NCI-H2171 treated with DMSO at 0.1 percent for 48 hours (cell line): ENCODE results near the gene TCF7L2.
"Not testable (repeated sequence)": the region's sequence is repeated elsewhere in the genome, so short reads cannot be mapped to it uniquely, and the experiment has no call there.

Experiments used
- DNase-seq: peaks from one replicate; lab custom pipeline; 2025; lab: John Stamatoyannopoulos, UW

The TCF7L2 gene

GRCh38 chr10:113095419-113096127, 145.5 kb downstream of the TCF7L2 start:
- no peak for DNase-seq

DNA sequence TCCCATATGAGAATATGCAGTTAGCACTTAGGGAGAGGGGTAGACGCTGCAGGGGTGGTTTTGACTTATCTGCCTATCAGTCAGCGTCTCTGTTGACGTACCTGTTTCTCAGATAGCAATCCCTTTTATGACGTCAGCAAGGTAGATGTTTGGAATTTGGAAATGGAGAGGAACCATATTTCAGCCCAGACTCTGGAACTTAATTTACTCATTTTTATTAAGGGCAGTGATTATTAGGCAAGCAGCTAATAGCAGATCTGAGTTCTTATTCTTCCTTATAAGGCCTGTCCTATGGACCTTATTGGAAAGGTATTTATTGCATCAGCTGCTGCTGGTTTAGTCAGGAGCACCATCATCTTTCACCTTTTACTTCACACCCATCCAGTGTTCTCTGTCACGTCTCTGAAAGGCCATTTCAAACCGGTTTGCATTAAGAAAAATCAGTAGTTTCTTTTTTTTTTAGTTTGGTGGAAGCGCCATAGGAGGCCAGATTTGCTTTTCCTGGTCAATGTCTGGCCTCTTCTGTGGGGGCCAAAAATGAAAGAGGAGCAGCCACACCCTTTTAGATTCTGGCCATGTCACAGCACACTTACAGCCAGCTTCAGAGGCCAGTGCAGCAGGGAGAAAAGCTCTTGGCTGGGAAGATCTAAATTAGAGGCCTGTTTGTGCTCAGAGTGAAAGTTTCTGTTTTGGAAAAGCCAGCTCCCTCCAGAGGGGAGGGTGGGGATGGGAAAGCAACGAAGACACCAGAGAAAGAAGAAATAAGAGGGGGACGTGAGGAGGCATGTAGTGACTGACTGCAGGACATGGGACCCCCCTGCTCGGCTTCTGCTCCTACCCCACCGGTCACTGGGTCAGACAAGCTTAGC, 146.3 kb downstream of the TCF7L2 start:
- no peak for DNase-seq

- DNase-seq: no peak
These were observed 147.0 kb downstream of the TCF7L2 start for GRCh38 chr10:113097036-113097435.

- peak; percentile 74 for DNase-seq
These were observed 149.6 kb downstream of the TCF7L2 start for GRCh38 chr10:113099431-113100183.

GRCh38 chr10:113100281-113100680, 150.2 kb downstream of the TCF7L2 start:
- DNase-seq: peak; percentile 16

DNA sequence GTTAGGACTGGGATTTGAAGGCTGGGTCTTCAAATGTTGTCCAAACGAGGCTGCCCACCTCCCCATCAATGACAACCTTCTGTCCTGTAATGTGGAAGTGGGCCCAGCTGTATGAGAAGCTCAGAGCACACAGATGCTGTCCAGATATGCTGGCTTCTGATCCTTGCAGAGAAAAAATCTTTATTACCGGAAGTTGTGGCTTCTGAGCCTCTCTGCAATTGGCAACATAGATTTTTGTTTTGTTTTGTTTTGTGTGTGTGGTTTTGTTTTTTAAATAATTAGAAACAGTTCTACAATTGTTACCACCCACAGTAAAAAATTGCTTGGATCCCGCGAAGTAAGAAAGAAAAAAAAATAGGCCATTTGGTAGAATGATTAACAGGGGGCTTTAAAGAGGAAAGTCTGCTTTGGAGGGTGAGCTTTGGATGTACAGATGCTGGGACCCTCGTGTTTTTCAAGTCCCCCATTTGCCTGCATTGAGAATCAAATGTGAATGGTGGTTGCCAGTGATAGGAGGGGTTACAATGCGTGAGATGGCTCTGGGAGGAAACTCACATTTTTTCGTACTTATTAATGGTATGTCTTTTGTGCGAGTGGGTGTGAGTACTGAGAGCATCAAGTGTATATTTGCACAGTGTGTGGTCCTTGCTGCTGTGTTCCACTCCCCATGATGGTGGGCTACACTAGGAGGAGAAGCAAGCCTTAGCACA, 153.2 kb downstream of the TCF7L2 start:
- no peak for DNase-seq

DNA sequence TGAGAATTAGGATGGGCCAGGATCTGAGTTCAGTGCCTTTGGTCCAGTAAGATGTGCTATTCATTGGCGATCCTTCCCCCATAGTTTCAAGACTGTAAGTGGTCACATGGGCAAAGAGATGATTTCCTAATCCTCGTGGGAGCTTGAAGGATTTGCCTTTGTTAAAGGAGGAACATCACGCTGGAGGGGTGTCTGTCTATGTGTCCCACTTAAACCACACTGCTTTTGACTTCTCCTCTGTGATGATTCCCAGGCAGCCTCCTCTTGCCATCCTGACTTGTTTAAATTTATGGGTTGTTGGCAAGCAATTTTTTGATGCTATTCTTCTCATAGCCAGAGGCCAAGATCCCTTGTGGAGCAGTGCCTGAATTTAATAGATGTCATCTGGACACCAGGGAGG, 154.0 kb downstream of the TCF7L2 start:
- no peak for DNase-seq

DNA sequence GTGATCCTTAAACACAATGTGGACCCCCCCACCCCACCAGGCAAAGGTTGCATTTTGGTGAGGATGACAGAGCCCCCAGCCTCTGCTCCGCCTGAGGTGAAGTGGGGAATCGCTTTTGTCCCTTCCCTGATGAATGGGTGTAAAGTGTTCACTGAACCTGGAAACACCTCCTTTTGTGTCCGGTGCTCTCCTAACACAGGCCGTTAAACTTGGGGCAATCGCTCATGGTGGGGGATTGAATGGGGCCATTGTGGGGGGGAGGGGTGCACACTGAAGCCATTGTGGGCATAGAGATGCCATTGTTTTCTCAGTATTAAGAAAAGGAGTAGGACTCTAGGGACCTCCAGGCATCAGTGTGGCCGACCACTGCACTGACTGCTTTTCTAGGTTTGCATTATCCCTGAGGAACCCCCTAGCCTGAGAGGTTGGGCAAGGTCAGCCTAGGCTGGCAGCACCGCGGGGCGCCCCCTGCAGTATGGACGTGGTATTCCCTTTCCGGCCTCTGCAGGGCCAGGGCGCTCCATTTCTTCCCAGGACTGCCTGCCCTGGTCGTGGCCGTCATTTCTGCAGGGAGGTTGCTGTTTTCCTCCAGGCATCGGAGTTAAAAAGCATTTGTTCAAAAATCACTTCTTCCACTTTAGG, 158.3 kb downstream of the TCF7L2 start:
- no peak for DNase-seq

GRCh38 chr10:113108948-113109347, 158.9 kb downstream of the TCF7L2 start:
- no peak for DNase-seq

DNA sequence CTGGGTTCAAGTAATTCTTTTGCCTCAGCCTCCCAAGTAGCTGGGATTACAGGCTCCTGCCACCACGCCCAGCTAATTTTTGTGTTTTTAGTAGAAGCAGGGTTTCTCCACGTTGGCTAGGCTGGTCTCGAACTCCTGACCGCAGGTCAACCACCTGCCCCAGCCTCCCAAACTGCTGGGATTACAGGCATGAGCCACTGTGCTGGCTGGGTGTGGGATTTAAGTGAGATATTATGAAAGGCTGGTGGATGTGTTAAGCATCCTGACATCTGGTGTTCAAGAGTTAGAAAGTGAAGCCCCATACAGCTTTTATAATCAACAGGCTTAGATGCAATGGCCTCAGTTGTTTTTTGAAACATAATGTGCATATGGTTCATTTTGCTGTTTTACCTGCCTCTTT, 159.4 kb downstream of the TCF7L2 start:
- DNase-seq: not testable (repeated sequence)

- DNase-seq: no peak
These were observed 161.2 kb downstream of the TCF7L2 start for GRCh38 chr10:113111260-113111659.

DNA sequence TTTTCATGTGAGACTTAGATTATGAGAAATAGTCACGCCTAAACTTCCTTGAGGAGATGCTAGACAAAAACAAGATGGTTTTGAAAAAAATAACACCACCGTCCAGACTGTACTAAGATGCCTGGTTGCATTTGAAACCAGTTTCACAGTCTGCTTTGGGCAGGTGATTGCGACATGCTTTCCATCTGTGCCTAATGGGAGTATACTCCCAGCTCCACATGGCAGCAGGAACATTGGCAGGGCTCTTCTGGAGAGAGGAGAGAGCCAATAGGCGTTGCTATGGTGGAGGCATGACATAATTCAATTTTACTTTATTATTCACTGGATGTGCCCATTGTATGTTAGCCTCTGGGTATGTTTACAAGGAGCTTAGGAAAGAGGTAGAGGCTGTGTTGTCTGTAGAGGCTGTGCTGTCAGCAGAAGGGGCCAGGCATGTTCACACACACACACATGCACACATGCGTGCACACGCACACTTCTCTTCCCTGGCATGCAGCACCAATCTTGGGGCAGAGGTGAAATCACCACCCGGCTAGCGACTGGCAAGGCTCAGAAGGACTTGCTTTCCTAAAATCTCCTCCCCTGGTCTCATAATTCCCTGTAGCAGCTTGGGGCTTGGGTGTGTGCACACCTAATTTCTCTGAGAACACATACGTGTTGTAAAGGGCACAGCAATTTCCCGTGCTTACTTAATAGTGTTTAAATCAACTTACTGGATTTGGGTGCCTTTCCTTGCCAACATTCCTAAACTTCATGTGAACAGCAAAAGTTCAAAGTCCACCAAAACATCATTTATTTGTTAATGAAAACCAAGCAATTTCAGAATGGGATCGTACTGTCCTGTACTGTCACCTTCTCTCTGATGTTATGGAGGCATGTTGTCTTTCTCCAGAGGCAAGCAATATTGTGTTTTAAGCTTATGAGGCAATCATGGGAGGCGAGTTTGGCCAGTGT, 162.1 kb downstream of the TCF7L2 start:
- DNase-seq: peak; percentile 87

DNA sequence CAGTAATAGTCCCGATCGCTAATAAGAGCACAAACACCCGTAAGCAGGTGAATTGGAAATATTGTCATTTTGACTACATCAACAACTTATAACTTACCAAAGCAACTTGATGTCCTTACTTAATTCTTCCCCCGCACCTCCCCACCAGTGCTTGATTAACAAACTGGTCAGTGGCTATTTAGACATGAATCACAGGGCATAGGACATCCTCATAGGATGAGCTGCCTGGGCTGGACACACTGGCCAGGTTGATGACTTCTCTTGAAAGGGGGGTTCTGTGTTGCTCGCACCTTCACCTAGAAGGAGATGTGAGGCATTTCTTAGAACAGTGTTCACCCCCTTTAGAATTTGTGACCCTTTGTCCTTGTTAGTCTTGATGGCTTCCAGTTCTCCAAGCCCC, 163.2 kb downstream of the TCF7L2 start:
- DNase-seq: no peak

DNA sequence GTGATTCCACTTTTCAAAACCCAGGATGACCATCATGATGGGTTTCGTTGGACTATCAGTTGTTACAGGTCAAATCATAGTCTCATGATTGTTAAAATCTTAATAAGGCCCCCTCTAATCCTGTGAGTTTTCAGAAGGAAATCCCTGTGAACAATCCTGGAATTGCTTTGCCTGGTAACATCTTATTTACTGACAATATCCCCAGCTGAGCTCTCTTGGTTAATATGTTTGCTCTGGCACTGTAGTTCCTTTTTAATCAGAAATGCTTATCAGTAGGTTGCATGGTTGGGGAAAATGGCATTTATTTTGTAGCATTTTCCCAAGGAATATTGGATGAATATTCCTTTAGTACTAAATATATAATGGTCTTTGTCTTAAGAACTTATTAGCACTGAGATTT, 163.9 kb downstream of the TCF7L2 start:
- no peak for DNase-seq

GRCh38 chr10:113115556-113115955, 165.5 kb downstream of the TCF7L2 start:
- no peak for DNase-seq

DNA sequence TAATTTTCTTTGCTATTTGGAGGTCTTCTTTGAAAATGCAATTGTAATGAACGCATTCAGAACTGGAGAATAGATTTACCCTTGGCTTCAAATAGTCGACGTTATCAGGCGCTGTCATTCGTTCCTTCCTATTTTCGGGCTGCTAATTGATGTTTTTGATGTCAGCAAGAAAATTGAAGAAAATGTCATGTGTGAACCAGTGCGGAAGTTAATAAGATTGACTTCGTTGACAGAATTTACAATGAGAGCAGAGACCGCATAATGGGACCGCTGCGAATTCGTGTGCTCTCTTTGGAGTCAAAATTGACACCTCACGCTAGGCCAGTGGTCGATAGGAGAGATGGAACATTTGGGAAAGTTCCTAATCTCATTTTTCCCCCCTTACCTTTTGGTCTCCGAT, 168.8 kb downstream of the TCF7L2 start:
- no peak for DNase-seq

DNA sequence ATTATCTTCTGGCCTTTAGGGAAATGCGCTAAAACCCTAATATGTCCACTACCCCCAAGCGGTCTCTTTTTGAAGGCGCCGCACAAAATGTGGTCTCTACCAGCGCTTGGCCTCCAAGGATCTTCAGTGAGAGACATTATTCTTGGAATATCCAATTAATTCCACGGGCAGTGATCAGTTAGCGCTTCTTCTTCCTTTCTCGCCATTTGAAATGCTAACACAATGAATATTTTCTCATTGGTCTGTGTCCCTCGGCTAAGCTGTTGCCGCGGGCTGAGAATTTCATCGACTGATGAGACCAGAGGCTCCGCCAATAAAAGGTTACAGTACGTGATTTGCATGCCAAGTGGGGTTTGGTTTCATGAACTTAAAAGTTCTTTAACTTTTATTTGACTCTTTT, 169.8 kb downstream of the TCF7L2 start:
- no peak for DNase-seq

- no peak for DNase-seq
These were observed 171.1 kb downstream of the TCF7L2 start for GRCh38 chr10:113121153-113121552.

- no peak for DNase-seq
These were observed 172.9 kb downstream of the TCF7L2 start for GRCh38 chr10:113122947-113123346.

DNA sequence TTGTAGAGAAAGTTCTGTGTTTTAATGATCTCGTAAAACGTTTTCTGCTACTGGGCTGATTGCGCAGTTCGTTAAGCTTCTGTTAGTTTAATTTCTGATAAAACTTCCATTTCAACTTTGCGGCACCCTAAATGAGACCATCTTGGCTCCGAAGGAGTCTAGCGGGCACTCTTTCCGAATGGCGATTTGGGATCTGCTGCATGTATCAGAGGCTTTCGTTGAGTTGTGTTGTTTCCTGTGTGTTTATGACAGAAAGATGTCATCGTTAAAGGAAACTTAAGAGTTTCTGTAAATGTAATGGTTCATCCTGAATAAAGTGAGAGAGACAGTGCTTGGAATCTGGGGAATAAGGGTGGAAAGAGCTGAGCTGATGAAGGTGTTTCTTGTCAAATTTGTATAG, 174.7 kb downstream of the TCF7L2 start:
- no peak for DNase-seq
